ENCODE results near the gene PARD3.

Gene PARD3

DNA sequence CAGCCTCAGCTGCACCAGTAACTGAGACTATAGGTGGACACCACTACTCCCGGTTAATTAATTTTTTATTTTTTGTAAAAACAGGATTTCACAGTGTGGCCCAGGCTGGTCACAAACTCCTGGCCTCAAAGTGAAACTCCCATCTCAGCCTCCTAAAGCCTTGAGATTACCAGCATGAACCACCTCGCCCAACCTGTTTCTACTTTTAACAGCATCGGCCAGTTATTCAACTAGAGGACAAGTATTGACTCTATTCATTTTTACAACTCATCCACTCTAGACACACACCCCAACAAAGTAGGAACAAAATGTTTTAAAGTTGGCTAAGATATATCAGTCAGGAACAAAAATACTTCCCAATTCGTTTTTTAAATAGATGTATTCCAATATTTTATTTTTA, 334.8 kb downstream of the PARD3 start:
- DNase-seq = no peak

DNA sequence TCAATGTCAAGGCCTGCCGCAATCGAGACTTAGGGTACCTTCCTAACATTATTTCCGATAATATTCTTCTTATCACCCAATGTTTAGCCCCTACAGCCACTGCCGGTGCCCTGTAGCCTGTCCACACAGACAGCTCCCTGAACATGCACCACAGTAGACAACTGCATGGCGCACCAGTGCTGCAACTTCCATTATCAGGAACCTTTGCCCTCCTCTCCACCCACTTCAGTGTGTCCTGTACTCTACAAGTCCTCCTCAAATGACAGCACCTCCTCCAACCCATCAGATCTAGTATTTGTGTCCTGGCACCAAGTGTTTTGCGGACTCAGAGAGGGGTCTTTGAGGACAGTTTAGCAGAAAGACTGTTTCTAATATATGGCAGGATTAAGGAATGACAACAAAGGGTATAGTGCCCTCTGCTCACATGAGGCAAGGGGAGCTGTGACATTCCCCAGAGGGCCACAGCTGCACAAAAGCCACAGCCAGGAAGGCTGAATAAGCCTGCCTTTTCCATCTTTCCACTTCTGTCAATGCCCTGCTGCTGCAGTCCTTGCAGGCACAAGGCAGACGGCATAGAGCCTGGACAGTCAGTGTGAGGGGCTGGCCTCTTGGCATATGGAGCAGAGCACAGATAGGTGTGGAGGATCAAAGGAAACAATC, 335.4 kb downstream of the PARD3 start:
- no peak for DNase-seq

DNA sequence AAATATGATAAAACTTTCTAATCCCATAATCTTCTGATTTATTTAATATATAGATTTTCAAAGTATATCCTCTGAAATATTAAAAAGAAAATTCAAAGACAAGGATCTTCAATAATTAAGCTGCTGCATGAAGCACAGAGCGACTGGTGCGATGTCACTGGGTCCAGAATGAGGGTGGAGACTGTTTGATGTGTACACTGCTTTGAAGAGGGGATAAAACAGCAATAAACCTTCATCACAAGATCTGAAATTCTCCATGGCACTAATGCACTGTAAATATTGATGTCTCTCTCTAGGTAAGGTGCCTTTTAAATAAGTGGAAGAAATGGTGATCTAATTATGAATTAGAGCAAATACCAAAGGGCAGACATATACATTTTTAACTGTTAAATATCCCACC, 337.8 kb downstream of the PARD3 start:
- DNase-seq = no peak

DNA sequence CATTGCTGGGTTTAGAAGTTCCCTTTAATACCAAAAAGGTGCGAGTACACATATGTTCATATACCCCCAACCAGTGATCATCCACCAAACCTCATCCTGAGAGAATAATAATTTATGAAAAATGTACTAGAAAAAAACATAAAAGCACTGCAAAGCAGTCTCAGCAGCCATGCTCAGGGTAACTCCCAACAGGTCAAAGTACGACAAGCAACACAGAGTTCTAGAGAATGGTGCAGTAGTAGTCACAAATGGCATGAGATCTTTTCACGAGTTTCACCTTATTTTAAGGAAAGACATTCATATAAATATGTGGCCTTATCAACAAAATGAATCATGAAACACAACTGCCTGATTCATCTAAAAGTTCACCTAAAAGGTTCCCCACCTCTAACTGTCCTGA, 338.5 kb downstream of the PARD3 start:
- DNase-seq = no peak

DNA sequence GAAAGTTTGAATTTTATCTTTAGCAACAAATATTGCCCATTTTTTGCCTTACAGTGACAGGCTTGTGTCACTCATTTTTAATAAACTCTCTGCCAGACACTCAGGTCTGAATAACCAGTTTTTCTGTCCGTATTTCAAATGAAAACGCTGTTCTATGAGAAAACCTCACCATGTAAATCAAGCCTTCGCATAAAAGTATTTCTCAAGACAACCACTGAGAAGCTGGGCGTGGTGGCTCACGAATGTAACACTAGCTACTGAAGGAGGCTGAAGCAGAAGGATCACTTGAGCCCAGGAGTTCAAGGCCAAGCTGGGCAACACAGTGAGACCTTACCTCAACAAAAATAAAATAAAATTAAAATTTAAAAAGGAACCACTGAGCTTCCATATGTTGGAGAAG, 339.3 kb downstream of the PARD3 start:
- DNase-seq = no peak

DNA sequence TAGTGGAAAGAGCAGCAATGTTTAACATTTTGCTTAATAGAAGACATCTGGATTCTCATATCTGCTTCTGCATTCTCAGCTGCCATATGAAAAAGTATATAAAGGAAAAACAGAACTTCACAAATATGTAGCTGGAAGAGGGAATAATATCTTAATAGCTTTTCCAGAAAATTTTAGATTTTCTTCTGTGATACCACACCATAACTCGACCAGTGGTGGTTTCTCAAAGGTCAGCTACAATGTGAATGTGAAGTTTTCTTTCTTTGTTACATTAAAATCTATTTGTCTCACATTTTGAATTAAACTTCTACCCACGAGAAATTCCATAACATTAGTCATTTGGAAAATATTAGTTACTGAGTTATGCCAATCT, 339.8 kb downstream of the PARD3 start:
- DNase-seq = no peak

DNA sequence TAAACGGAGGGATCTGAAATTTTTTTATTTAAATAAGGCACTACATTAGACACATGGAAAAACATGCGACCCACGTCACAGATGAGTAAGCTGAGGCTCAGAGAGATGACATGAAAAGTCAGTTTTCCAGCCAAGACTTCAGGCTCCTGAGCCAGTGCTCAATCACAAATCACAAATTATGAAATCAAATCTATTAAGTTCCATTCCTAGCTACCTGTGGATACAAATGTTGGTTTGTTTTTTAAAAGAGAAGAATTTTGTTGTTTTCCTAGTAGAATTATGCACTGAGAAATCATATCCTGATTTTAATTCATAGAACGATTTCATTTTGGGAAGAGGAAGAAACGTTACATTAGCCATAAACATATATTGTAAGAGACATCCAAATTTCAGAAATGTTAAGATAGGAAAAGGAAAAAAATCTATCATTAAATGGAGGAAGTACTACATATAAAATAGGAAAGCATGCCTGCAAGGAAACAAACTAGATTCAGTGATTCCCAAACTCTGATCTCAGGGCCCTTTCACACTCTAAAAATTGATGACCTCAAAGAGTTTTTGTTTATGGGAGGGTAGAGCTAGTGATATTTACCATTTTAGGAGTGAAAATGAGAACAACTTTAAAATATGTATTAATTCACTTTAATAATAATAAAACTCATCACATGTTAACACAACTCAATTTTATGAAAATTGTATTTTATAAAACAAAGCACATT, 340.4 kb downstream of the PARD3 start:
- no peak for DNase-seq

DNA sequence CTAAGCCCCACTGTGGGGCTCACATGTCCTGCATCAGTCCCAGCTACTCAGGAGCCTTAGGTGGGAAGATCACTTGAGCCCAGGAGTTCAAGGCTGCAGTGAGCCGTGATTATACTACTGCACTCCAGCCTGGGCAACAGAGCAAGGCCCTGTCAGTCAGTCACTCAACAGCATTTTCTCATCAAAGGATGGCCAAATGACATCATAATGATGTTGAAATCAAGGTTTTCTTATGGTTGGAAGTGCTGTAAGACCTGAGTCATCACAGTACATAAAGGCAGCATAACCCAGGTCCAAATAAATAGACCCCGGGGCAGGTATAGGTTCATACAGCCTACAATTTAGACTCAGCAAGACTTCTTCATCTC, 341.1 kb downstream of the PARD3 start:
- DNase-seq = no peak

DNA sequence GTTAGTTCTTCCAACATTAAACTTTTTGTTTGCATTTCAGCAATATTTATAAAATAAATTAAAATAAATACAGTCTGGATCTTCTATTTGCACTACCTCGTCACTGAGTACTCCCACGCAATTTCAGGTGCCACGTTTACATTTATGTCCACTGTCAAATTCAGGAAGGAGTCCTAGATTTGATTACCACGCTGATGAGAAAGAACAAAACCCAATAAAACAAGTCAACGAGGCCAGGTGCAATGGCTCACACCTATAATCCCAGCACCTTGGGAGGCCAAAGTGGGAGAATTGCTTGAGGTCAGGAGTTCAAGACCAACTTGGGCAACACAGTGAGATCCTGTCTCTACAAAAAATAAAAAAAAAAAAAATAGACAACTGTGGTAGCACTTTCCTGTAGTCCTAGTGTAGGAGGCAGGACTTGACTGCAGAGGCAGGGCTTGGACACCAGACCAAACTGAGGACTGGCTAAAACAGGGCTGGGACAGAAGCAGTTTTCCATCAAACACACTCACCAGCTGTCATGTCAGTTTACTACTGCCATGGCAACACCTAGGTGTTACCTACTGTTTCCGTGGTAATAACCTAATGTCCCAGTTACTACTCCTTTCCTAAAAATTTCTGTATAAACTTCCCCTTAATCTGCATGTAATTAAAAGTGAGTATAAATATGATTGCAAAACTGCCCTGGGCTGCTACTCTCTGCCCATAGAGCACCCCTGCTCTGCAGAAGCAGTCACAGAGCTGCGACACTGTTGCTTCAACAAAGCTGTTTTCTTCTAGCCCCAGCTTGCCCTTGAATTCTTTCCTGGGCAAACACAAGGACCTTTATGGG, 341.7 kb downstream of the PARD3 start:
- DNase-seq = no peak

DNA sequence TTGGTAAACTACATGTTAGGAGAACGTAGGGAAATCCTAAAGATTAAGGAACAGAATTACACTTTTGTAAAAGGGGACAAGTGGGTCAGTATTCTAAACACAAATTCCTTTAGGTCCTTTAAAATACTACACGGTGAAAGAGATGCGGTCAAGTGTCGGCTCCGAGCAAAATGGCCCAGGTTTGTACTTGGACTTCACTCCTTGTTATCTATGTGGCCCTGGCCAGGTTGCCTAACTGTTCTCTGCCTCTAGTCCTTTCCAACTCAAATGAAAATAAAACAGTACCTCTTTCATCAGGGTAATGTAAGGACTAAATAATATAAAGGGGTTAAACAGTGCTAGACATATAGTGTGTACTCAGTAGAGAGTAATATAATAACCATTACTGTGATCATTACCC, 344.8 kb downstream of the PARD3 start:
- DNase-seq = no peak

DNA sequence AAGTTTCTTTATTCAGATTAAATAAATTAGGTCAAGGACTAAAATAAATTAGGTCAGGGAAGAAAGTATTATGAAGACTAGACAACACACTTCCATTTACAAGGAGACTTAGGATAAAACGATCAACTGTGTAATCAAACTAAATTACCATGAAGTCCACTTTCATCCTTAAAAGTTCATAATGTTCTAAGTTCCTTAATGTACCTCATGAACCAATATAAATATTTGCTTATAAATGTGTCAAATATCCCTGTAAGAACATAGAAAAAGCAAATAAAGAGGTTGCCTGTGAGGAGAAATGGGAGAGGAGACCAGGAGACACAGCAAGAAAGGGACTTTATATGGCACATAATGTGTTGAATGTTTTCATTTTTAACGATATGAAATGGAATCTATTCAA, 345.6 kb downstream of the PARD3 start:
- no peak for DNase-seq

DNA sequence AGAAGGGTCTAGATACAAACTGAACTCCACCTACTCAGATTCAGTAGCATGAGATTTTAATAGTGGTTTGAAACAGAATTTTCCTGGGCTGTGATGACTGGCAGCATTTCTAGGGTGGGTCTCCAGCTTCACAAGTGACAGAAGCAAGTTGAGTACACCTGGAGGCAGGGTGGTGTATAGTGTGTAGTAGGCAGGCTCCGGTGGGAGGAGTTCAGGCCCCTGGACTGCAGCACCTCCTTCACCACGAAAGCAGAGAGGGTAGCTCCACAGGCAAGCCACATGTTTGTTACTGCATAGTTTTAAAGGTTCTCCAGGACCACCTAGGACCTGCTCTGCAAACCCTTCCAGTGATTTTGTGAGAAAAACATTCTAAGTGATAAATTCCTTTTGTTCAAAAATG, 347.2 kb downstream of the PARD3 start:
- DNase-seq = no peak

DNA sequence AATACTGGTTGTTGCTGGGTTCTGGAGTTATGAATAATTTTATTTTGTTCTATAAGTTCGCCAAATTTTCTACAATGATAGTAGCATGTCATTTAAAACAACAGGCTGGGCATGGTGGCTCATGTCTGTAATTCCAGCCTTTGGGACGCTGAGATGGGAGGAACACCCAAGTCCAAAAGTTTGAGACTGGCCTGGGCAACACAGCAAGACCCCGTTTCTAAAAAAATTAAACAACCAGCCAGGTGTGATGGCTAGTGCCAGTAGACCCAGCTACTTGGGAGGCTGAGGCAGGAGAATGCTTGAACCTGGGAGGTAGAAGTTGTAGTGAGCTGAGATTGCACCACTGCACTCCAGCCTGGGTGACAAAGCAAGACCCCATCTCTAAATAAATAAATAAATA, 347.7 kb downstream of the PARD3 start:
- no peak for DNase-seq

DNA sequence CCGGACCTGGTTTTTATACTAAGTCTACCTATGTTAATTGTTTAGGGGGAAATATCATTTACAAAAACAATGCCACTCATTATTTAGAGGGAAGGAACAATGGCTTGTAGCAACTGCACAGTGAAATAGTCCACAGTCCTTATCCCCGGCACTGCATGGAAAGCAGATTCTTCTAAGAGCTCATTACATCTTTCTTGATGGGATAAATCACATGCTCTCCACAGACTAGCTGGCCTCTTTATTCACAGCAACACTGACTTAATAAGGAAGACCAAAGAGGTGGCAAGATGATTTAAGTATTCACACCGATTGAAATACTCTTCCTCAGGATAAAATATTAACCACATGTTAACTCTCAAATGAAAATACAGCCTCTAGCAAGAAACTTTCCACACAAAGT, 349.4 kb downstream of the PARD3 start:
- no peak for DNase-seq

DNA sequence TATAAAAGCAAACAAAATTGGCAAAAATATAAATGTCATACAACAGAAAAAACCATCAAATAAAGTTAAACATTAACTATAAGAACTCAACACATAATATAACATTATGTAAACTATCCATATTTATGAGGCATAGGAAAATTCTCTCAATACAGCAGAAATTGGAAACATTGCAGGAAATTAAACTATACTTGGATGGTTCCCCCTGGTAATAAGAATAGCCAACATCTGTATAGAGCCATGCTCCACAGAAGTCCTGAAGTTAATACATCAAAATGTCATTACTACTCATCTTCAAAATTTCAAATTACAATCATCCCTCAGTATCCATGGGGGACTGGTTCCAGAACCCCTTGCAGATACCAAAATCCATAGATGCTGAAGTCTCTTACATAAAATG, 350.5 kb downstream of the PARD3 start:
- no peak for DNase-seq

DNA sequence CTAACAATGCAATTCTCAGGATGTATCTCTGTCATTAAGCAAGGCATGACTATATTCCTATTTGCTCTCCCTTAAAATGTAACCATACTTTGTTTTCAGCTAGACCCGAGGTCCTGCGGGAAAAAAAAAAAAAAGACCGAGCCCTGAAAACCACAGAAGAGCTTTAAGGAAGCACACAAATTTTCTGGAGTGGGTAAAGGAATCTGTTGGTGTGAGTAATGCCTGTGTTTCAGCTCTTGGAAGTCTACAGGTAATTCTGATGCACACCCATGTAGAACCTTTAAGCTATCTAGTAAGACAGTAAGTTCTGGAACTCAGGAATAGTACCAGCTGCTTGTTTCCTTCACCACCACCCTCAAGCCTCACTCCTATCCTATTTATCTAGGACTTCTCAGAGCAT, 351.1 kb downstream of the PARD3 start:
- DNase-seq = no peak

DNA sequence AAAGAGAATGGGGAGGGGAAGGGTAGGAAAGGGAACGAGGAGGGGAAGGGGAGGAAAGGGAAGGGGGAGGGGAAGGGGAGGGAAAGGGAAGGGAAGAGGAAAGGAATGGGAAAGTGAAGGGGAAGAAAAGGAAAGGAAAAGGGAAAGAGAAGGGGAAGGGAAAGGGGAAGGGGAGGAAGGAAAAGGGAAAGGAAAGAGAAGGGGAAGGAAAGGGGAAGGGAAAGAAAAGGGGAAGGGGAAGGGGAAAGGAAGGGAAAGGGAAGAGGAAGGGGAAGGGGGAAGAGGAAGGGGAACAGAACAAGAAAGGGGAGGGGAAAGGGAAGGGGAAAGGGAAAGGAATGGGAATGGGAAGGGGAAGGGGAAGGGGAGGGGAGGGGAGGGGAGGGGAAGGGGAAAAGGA, 352.1 kb downstream of the PARD3 start:
- no peak for DNase-seq

DNA sequence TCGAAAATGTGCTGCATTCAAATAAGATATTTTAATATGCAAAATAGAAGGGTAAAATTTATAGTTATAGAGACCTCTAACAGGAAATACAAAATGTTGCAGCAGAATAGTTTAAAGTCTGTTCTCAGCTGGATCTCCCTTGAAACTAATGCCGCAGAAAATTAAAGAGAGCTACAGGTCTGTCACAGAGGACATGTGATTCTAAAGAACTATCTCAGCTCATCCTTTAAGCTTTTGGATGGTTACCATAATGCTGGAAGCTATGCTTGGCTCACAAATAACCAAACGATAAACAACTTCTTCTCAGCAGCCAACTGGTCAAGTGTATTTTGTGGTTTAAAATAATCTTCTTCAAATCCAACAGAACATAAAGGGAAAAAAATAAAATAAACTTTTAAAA, 353.0 kb downstream of the PARD3 start:
- no peak for DNase-seq

DNA sequence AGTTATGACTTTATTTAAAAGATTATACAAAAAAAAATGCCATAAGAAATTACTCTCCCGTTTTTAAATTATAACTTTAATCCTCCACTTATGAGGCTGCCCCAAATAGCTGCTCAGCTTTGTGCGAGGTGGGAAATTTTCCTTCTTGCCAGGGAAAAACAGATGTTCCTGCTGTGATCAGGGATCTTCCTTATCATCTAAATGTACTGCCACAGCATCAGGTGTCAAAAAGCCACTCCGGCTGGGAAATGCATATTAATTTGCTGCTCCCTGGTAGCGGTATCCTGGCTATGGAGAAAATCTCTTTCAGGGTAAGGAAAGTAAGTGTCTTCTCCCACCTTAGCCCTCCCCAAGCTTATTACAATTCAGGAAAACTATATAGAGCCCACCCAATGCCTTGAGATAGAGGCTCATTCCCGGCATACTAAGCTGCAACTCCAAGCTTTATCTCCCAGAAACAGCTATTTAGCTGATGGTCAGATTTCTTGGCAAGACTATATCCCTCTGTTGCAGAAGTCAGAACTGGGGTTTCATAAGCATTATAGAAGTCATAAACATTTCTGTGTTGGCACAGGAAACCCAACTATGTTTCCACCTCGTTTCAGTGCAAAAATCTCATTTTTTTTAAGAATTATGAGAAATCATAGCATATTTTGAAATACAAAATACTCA, 360.4 kb downstream of the PARD3 start:
- no peak for DNase-seq

DNA sequence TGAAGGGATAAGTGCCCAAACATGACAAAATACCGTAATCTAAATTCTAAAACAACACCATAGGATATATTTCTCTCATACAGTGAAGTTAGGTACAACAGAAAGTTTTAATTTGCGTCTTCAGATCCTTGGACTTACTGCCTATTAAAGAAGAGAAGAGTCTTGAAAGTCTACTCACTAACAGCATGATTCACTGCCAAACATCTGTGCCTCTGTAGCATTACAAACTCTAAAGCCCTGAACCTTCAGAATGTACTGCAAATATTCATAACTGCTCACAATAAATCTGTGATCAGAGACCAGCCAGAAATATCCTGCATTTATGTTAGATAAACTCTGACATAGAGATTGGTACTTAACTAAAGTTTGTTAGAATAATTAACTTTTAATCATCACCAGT, 365.3 kb downstream of the PARD3 start:
- DNase-seq = no peak

DNA sequence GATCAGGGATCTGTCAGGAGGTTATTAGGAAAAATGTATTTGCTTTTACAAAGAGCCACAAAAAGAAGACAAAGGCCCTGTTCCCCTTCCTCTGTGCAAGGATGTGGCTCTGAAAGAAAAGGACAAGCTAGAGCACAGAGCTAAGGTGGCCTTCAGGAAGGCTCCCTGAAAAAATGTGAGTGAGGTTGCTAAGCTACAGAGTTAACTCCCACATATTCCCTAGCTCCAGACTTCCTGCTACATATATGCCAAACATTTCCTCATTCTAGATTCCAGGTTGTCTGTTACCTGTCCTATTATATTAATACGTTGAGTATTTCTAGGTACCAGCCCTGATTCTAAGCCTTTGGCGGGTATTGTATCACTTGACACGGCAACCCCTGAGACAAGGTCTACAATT, 369.0 kb downstream of the PARD3 start:
- DNase-seq = no peak

DNA sequence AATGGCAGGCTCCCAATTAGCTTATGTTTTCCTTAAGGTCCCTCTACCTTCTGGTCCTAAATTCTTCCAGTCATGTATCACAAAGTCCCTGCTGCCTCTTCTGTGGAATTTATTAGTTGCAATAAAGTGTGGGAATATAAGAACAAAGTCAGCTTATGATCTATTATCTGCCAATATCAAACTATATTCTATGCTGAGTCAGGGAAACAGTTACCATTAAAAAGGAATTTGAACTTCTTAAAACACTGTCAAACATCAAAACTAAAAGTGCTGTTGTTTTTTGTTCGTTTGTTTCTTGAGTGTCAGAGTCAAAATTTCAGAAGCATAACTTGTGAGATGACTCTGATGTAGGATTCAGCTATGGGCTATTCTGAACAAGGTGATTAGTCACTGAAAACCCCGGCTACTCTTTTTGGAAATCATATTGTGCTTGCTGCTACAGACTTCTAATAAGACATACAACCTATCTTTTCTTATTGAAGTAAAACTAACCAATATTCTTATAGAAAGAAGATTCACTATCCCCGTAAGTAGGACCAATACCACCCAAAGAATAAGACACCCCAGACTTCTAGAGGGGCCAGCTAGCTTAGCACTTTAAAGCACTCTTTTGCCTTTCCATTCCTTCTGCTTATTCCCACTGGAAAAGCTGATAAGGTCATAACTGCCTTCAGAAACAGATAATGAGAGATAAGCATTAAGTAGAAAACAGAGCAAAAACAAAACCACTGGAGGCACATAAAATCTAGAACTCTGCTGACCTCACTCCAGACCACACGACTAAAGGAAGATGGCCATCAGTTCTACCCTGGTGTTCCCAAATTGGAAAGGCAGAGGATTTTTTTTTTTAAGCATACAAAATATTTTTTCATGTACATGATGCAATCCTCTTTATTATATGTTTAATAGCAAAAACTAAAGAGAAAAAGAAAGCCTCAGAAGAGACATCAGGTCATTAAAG, 370.6 kb downstream of the PARD3 start:
- no peak for DNase-seq

Measured in femur (tissue), 1 donor.